GM12891 (cell line): Measurements from ENCODE around the gene GLDC.

ENCODE experiments used
- PAX5 ChIP-seq: IDR thresholded peaks from 2 replicates; pipeline ENCODE4 v1.6.1; 2011; ENCODE audit warnings: low read length, moderate library complexity, mild to moderate bottlenecking; ENCODE audit not compliant: insufficient read depth, severe bottlenecking
- POLR2A ChIP-seq: IDR thresholded peaks from 2 replicates; pipeline ENCODE4 v1.6.1; 2011; ENCODE audit warnings: low read depth, low read length, control low read depth
- POLR2AphosphoS5 ChIP-seq: IDR thresholded peaks from 2 replicates; pipeline ENCODE4 v1.6.1; 2011; ENCODE audit warnings: low read depth, low read length, control low read depth
- SPI1 ChIP-seq: IDR thresholded peaks from 2 replicates; pipeline ENCODE4 v1.6.1; 2011; ENCODE audit warnings: low read depth, low read length, control low read depth

GRCh38 chr9:6619909-6620308 is 25.6 kb downstream of the GLDC start:
- TF ChIP-seq POLR2A (no peak), POLR2AphosphoS5 (no peak), SPI1 (peak; percentile 26; the same call in 1 of the 2 replicates), PAX5 (no peak)
